GM23248 (cell line): ENCODE measurements around the gene UBAC2. TPM values are rescaled to one million over a fixed set of nuclear protein-coding genes. Genes with fewer than 3 reads are reported as not detected.
"Not testable (repeated sequence)": the region's sequence is repeated elsewhere in the genome, so short reads cannot be mapped to it uniquely, and the experiment has no call there.

Source experiments
- DNase-seq: peaks from one replicate; pipeline ENCODE4 v3.0.0-alpha.2; 2015
- H2AFZ ChIP-seq: fragments of 200-600 bp; sonication (generic); 2 replicates; pipeline ENCODE4 v1.6.1; 2016; ENCODE audit warnings: antibody characterized with exemption
- H3F3A ChIP-seq: fragments of 200-600 bp; sonication (generic); 2 replicates; pipeline ENCODE4 v1.6.1; 2016; ENCODE audit warnings: mild to moderate bottlenecking, antibody characterized with exemption, mixed run types; ENCODE audit not compliant: insufficient read depth
- H3K27ac ChIP-seq: fragments of 200-600 bp; sonication (generic); 2 replicates; pipeline ENCODE4 v1.5.1; 2016; ENCODE audit warnings: mild to moderate bottlenecking
- H3K27me3 ChIP-seq: fragments of 200-600 bp; sonication (generic); replicated peaks from 2 replicates; pipeline ENCODE4 v1.6.1; 2016; ENCODE audit warnings: mild to moderate bottlenecking; ENCODE audit not compliant: insufficient read depth
- H3K36me3 ChIP-seq: fragments of 200-600 bp; sonication (generic); 2 replicates; pipeline ENCODE4 v1.6.1; 2016; ENCODE audit warnings: low read depth, mild to moderate bottlenecking
- H3K4me1 ChIP-seq: fragments of 200-600 bp; sonication (generic); 2 replicates; pipeline ENCODE4 v1.6.1; 2016; ENCODE audit warnings: mild to moderate bottlenecking; ENCODE audit not compliant: insufficient read depth
- H3K4me2 ChIP-seq: fragments of 200-600 bp; sonication (generic); one replicate; pipeline ENCODE4 v1.6.1; 2016; ENCODE audit warnings: mild to moderate bottlenecking; ENCODE audit not compliant: unreplicated experiment
- H3K4me3 ChIP-seq: fragments of 200-600 bp; sonication (generic); 2 replicates; pipeline ENCODE4 v1.5.1; 2016; ENCODE audit warnings: mild to moderate bottlenecking
- H3K79me2 ChIP-seq: fragments of 200-600 bp; sonication (generic); 2 replicates; pipeline ENCODE4 v1.6.1; 2016; ENCODE audit warnings: mild to moderate bottlenecking; ENCODE audit not compliant: insufficient read depth
- H3K9ac ChIP-seq: fragments of 200-600 bp; sonication (generic); 2 replicates; pipeline ENCODE4 v1.6.1; 2016; ENCODE audit warnings: mild to moderate bottlenecking
- H3K9me2 ChIP-seq: fragments of 200-600 bp; sonication (generic); 2 replicates; pipeline ENCODE4 v1.6.1; 2016; ENCODE audit warnings: mixed run types, mild to moderate bottlenecking, moderate library complexity; ENCODE audit not compliant: insufficient read depth
- H3K9me3 ChIP-seq: fragments of 200-600 bp; sonication (generic); one replicate; pipeline ENCODE4 v1.6.1; 2017; ENCODE audit warnings: low read depth
- H4K20me1 ChIP-seq: fragments of 200-600 bp; sonication (generic); 2 replicates; pipeline ENCODE4 v1.6.0; 2016; ENCODE audit not compliant: insufficient read depth
- EZH2 ChIP-seq: fragments of 200-600 bp; sonication (generic); IDR thresholded peaks from 2 replicates; pipeline ENCODE4 v1.6.1; 2018; ENCODE audit warnings: antibody characterized with exemption, mild to moderate bottlenecking; ENCODE audit not compliant: insufficient read depth, poor library complexity, severe bottlenecking
- EZH2phosphoT487 ChIP-seq: fragments of 200-600 bp; sonication (generic); IDR thresholded peaks from 2 replicates; pipeline ENCODE4 v1.6.1; 2018; ENCODE audit warnings: antibody characterized with exemption, moderate library complexity, mild to moderate bottlenecking, low read depth; ENCODE audit not compliant: insufficient read depth
- WGBS, 2 experiments: methylation state at CpG; one replicate each; pipeline ENCODE4 v1.1.6; 2015 to 2017; ENCODE audit warnings: low lambda C conversion rate in 2 of 2, low coverage in 1 of 2; ENCODE audit errors: missing lambda C conversion rate in 2 of 2; 5-methylcytosine and 5-hydroxymethylcytosine counted together
- in situ Hi-C: fragments of 300-500 bp; cut with MboI; formaldehyde crosslinking; loops from 2 replicates; pipeline ENCODE4 v1.15.0; 2020
- polyA plus RNA-seq: library from polyadenylated mRNA; unstranded; fragments of >200 nt; fragmentation: Nextera tagmentation; extraction: Ambion mirVana; gene quantifications from 2 replicates; pipeline ENCODE4 v1.2.1, GENCODE V29; 2016
- total RNA-seq: library from RNA; depleted of rRNA; stranded (reverse); fragments of >200 nt; shearing (Covaris generic); gene quantifications from 2 replicates; pipeline ENCODE4 v1.2.3, GENCODE V29; 2014

The UBAC2 gene
- total and polyA plus RNA-seq, 2 experiments from 2014 or later: 66.1 to 95.9 TPM

- Histone ChIP-seq H3K4me3 (no peak overlapping the region), H3K4me2 (no peak overlapping the region), H3K27ac (no peak overlapping the region), H3K9me2 (no peaks in the 10 kb centered on the region), H3K79me2 (no peaks in the 10 kb centered on the region), H3K4me1 (no peaks in the 10 kb centered on the region), H2AFZ (no peak overlapping the region), H3F3A (no peaks in the 10 kb centered on the region), H3K27me3 (peaks cover 14% of the 10 kb centered on the region; the same call in 1 of the 2 replicates), H3K9ac (no peak overlapping the region), H4K20me1 (no peaks in the 10 kb centered on the region), H3K36me3 (no peaks in the 10 kb centered on the region), H3K9me3 (no peaks in the 10 kb centered on the region)
- TF ChIP-seq EZH2phosphoT487 (no peak), EZH2 (no peak)
- DNase-seq: no peak
- 80% methylated on average over 21 to 24 of the region's 33 CpGs for WGBS, 2 experiments
- in situ Hi-C loops: no loop called here
Measured at GRCh38 chr13:99407906-99408702, 207.4 kb downstream of the UBAC2 start.

- Histone ChIP-seq H3K27ac (no peak overlapping the region), H3K4me2 (no peak overlapping the region), H3K9ac (no peak overlapping the region), H3K4me3 (no peak overlapping the region), H3K36me3 (no peaks in the 10 kb centered on the region), H3F3A (no peaks in the 10 kb centered on the region), H2AFZ (no peak overlapping the region), H3K4me1 (no peaks in the 10 kb centered on the region), H3K9me2 (no peaks in the 10 kb centered on the region), H4K20me1 (no peaks in the 10 kb centered on the region), H3K27me3 (peaks cover 14% of the 10 kb centered on the region; the same call in 1 of the 2 replicates), H3K9me3 (no peaks in the 10 kb centered on the region), H3K79me2 (no peaks in the 10 kb centered on the region)
- DNase-seq: no peak
- in situ Hi-C loops: no loop called here
- TF ChIP-seq EZH2: no peak
- no peak for TF ChIP-seq EZH2phosphoT487
- WGBS, 2 experiments: 85 to 86% methylated on average over 10 of the region's 10 CpGs
Measured at GRCh38 chr13:99408703-99409000, 208.0 kb downstream of the UBAC2 start.

GRCh38 chr13:99409461-99410083 is 208.9 kb downstream of the UBAC2 start:
- H3K4me3 ChIP-seq, H3K4me1 ChIP-seq, H3K9me3 ChIP-seq, H2AFZ ChIP-seq, H3F3A ChIP-seq, H3K9me2 ChIP-seq, H3K79me2 ChIP-seq, H3K27ac ChIP-seq, H3K36me3 ChIP-seq, in situ Hi-C loops, H4K20me1 ChIP-seq, DNase-seq, H3K9ac ChIP-seq, H3K4me2 ChIP-seq: not testable (repeated sequence)
- WGBS, 2 experiments: 68 to 69% methylated on average over 11 of the region's 11 CpGs
- peaks cover 13% of the 10 kb centered on the region; the same call in 1 of the 2 replicates for H3K27me3 ChIP-seq

GRCh38 chr13:99410646-99411475 is 210.2 kb downstream of the UBAC2 start:
- H3K27me3 ChIP-seq, H3K9me2 ChIP-seq, H3K36me3 ChIP-seq, H3K4me3 ChIP-seq, H3K9ac ChIP-seq, H4K20me1 ChIP-seq, DNase-seq, H3K4me2 ChIP-seq, H2AFZ ChIP-seq, H3K9me3 ChIP-seq, H3K4me1 ChIP-seq, H3F3A ChIP-seq, H3K27ac ChIP-seq, in situ Hi-C loops, H3K79me2 ChIP-seq: not testable (repeated sequence)
- 71% methylated on average over 13 of the region's 13 CpGs for WGBS, 2 experiments
